Stimulated activated naive B cell treated with anti-CD40 and anti-IgM and Interleukin-4, amounts not matched to agents 10 μg/mL and 1 μg/mL and 100 μg/mL, for 72 hours (primary cell): ENCODE measurements around the gene ASTN2.

Experiments
- ATAC-seq, 2 donors: fragments of 150-1000 bp; cut with Tn5 transposase; replicated peaks; 2 replicates each; pipeline ENCODE4 v1.10.0; 2021; ENCODE audit warnings: moderate library complexity in 1 of 2
- DNase-seq: peaks from one replicate; pipeline ENCODE4 v3.0.0; 2021
- H3K27ac Mint-ChIP-seq: one replicate; pipeline ENCODE4 v1.8.0; 2022; ENCODE audit warnings: mild to moderate bottlenecking, mixed read lengths
- H3K27me3 Mint-ChIP-seq, 2 donors: one replicate each; pipeline ENCODE4 v1.8.0; 2022; ENCODE audit warnings: mixed read lengths in 2 of 2
- H3K36me3 Mint-ChIP-seq, 2 donors: one replicate each; pipeline ENCODE4 v1.8.0; 2022; ENCODE audit warnings: mixed read lengths in 2 of 2, mild to moderate bottlenecking in 1 of 2
- H3K4me1 Mint-ChIP-seq, 2 donors: one replicate each; pipeline ENCODE4 v1.8.0; 2022; ENCODE audit warnings: mixed read lengths in 2 of 2, mild to moderate bottlenecking in 1 of 2
- H3K4me3 Mint-ChIP-seq, 2 donors: one replicate each; pipeline ENCODE4 v1.8.0; 2022; ENCODE audit warnings: mild to moderate bottlenecking in 2 of 2, mixed read lengths in 2 of 2, moderate library complexity in 1 of 2
- H3K9me3 Mint-ChIP-seq, 2 donors: one replicate each; pipeline ENCODE4 v1.8.0; 2022; ENCODE audit warnings: mixed read lengths in 2 of 2, mild to moderate bottlenecking in 1 of 2

The ASTN2 gene

GRCh38 chr9:117063721-117064471 lies 351.0 kb downstream of the ASTN2 start:
- Mint-ChIP-seq H3K36me3 (peaks cover 0 to 1% of the 10 kb centered on the region in 2 donors), H3K4me1 (no peaks in the 10 kb centered on the region), H3K9me3 (peaks cover 6 to 8% of the 10 kb centered on the region in 2 donors), H3K27me3 (no peaks in the 10 kb centered on the region), H3K27ac (no peak overlapping the region), H3K4me3 (no peak overlapping the region)
- no peak for DNase-seq
- no peak for ATAC-seq

DNA sequence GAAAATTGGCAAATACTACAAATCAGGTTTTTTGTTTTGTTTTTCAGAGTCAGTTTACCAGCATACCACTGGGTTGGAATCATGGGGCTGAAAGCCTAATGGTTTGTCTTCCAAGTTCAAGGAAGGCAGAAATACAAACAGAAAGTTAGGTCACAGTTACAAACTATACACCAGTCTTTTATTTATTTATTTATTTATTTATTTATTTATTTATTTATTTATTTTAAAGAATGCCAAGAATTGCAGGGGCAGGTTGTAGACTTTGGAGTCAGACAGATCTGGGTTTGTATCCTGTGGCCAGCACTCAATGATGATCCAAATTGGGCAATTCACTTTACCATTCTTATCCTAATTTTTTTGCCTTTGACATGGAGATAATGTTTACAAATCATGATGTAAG lies 353.9 kb downstream of the ASTN2 start:
- H3K36me3 Mint-ChIP-seq, result peaks cover 0 to 1% of the 10 kb centered on the region in 2 donors
- H3K27ac Mint-ChIP-seq, result no peak overlapping the region
- H3K27me3 Mint-ChIP-seq, result no peaks in the 10 kb centered on the region
- no peak for ATAC-seq
- H3K4me3 Mint-ChIP-seq, result no peak overlapping the region
- no peak for DNase-seq
- no peaks in the 10 kb centered on the region for H3K4me1 Mint-ChIP-seq
- H3K9me3 Mint-ChIP-seq, result peaks cover 6 to 12% of the 10 kb centered on the region in 2 donors

DNA sequence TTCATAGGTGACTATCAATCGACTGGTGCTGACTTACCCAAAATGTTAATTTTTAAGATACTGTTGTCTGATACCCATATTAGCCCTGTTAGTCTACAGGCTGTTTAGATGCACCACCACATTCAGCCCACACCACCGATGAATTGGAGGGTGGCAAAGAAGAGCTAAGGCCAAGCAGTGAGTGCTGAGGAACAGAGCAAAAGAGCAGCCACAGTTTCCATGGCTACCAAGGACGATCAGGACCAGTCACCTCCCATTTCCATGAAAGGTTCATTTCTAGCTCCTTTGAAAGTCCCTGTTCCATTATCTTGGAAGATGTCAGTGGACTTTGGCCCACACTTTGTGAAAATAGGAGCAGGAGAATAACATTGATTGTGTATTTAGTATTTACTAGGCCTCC lies 364.9 kb downstream of the ASTN2 start:
- H3K36me3 Mint-ChIP-seq, result no peaks in the 10 kb centered on the region
- DNase-seq, result no peak
- no peak overlapping the region for H3K4me3 Mint-ChIP-seq
- no peaks in the 10 kb centered on the region for H3K9me3 Mint-ChIP-seq
- no peak overlapping the region for H3K27ac Mint-ChIP-seq
- H3K27me3 Mint-ChIP-seq, result no peaks in the 10 kb centered on the region
- no peaks in the 10 kb centered on the region for H3K4me1 Mint-ChIP-seq
- ATAC-seq, result no peak

DNA sequence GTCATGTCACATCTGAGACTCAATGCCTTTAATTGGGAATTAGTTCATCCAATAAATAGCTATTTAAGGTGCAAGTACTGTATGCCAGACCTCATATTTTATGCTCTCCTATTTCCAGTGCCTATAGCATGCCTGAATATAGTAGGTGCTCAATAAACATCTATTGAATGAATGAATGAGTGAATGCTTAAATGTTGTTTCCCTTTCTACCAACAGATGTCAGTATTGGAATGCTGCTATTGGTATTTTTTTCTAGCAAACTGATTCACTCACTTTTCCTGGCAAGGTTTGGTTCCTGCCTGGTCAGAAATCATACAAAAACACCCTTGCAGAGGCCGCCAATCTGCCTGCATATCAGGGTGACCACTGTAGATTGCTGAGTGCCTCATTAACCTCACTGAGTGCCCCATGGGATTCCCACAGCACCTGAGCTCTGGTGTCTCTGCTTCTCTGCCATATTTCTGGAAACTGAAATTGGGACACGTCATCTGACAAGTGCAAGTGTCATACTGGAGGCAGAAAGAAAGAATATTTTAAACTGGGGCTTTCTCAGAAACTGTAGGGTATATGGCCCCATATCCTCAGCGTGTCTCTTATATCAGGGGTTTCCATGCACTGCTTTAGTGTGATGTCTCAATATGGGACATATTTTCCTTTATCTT lies 368.1 kb downstream of the ASTN2 start:
- no peaks in the 10 kb centered on the region for H3K36me3 Mint-ChIP-seq
- H3K4me3 Mint-ChIP-seq, result no peak overlapping the region
- no peaks in the 10 kb centered on the region for H3K9me3 Mint-ChIP-seq
- no peak overlapping the region for H3K27ac Mint-ChIP-seq
- no peaks in the 10 kb centered on the region for H3K4me1 Mint-ChIP-seq
- H3K27me3 Mint-ChIP-seq, result no peaks in the 10 kb centered on the region
- DNase-seq (no peak), ATAC-seq (no peak)

DNA sequence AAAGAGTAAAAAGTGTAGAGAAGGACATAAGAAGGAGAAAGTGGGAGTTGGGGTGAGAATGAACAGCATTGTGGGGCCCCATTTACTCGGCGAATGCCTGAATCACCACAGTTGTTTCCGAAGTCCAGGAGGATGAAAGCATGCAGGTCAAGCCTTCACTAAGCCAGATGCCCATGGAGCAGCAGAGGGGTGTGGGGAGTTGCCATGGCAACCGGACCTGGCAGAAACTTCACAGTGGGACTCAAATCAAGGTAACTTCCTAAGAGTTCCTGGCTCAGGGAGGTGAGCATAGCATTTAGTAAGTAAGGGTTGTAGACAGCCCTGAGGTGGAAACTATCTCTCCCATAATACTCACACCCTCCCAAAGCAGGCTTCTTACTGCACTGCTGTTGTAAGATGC lies 370.6 kb downstream of the ASTN2 start:
- Mint-ChIP-seq H3K27me3 (no peaks in the 10 kb centered on the region), H3K4me1 (no peaks in the 10 kb centered on the region)

DNA sequence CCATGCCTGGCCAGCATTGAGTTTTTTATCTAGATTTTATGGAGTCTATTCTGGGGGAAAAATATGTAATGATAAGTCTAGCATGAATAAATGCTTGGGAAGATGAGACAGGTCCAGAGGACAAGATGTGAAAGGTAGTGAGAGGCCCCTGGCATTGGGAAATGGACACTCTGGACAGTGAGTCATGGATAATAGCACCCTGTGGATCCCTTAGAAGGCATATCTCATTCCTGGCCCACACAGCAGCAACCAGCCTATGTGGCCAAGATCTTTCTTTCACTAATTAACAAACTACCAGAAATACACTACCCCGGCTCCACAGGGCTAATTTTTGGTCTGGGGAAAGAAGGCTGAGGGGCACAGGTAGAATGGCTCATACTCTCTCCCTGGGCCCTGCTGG lies 371.7 kb downstream of the ASTN2 start:
- Mint-ChIP-seq H3K9me3 (no peaks in the 10 kb centered on the region), H3K27me3 (no peaks in the 10 kb centered on the region), H3K4me3 (no peak overlapping the region), H3K27ac (no peak overlapping the region), H3K4me1 (no peaks in the 10 kb centered on the region), H3K36me3 (no peaks in the 10 kb centered on the region)
- ATAC-seq (no peak), DNase-seq (no peak)

More for the DNA sequence above, 370.6 kb downstream of the ASTN2 start:
- DNase-seq (no peak), ATAC-seq (no peak)
- H3K27ac Mint-ChIP-seq, result no peak overlapping the region
- H3K36me3 Mint-ChIP-seq, result no peaks in the 10 kb centered on the region
- no peak overlapping the region for H3K4me3 Mint-ChIP-seq
- H3K9me3 Mint-ChIP-seq, result no peaks in the 10 kb centered on the region

- Mint-ChIP-seq H3K9me3 (peaks cover 0 to 3% of the 10 kb centered on the region in 2 donors), H3K27me3 (no peaks in the 10 kb centered on the region), H3K4me1 (no peaks in the 10 kb centered on the region), H3K4me3 (no peak overlapping the region), H3K27ac (no peak overlapping the region), H3K36me3 (no peaks in the 10 kb centered on the region)
- DNase-seq (no peak), ATAC-seq (no peak)
These were observed 379.3 kb downstream of the ASTN2 start for GRCh38 chr9:117035546-117035945.

GRCh38 chr9:117034866-117035265 lies 380.0 kb downstream of the ASTN2 start:
- no peaks in the 10 kb centered on the region for H3K4me1 Mint-ChIP-seq
- no peaks in the 10 kb centered on the region for H3K36me3 Mint-ChIP-seq
- H3K27ac Mint-ChIP-seq, result no peak overlapping the region
- no peak overlapping the region for H3K4me3 Mint-ChIP-seq
- no peak for ATAC-seq
- no peak for DNase-seq
- H3K9me3 Mint-ChIP-seq, result peaks cover 0 to 3% of the 10 kb centered on the region in 2 donors
- H3K27me3 Mint-ChIP-seq, result no peaks in the 10 kb centered on the region

DNA sequence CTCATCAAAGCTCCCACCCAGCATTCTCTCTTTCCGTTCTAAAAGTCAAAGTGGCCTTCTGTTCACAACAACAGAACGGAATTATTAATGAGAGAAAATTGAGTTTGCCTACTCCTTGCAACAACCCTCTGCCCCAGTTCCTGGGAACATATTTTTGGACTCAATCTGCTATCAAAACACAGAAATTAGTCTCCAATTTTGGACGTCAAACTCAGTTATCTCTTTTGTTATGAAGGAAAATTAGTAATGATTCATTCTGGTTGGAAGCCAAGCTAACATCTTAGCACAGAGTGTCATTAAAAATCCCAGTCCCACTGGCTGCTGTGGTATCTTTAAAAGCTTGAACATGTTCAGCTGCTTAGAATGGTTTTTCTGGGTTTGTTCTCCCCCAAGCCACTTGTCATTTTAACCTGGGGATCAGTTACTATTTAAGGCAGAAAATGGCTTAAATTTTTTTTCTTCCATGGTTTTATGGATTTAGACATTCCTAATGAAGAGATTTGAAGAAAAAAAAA lies 384.5 kb downstream of the ASTN2 start:
- Mint-ChIP-seq H3K36me3 (no peaks in the 10 kb centered on the region), H3K4me3 (no peak overlapping the region), H3K27ac (no peak overlapping the region), H3K27me3 (no peaks in the 10 kb centered on the region), H3K4me1 (no peaks in the 10 kb centered on the region), H3K9me3 (peaks cover 0 to 7% of the 10 kb centered on the region in 2 donors)
- DNase-seq, result no peak
- ATAC-seq, result no peak

DNA sequence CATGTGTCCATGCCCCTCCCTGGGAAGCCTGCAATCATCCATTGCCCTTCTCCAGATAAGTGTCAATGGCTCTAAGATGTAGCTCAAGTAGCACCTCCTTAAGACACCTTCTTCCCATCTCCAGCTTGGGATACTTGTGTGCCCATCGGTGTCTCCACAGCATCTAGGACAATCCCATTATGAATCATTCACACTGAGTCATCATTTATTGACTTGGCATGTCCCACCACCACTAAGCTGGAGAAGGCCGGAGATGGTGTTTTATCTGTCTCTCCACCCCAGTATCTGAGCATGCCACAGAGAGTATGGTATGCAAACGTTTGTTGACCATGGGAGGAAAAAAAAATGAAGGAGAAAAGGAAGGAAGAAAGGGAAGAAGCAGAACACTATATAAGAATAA lies 385.5 kb downstream of the ASTN2 start:
- no peaks in the 10 kb centered on the region for H3K27me3 Mint-ChIP-seq
- H3K27ac Mint-ChIP-seq, result no peak overlapping the region
- peaks cover 0 to 5% of the 10 kb centered on the region in 2 donors for H3K9me3 Mint-ChIP-seq
- DNase-seq, result no peak
- H3K36me3 Mint-ChIP-seq, result no peaks in the 10 kb centered on the region
- ATAC-seq, result no peak
- H3K4me3 Mint-ChIP-seq, result no peak overlapping the region
- H3K4me1 Mint-ChIP-seq, result no peaks in the 10 kb centered on the region

DNA sequence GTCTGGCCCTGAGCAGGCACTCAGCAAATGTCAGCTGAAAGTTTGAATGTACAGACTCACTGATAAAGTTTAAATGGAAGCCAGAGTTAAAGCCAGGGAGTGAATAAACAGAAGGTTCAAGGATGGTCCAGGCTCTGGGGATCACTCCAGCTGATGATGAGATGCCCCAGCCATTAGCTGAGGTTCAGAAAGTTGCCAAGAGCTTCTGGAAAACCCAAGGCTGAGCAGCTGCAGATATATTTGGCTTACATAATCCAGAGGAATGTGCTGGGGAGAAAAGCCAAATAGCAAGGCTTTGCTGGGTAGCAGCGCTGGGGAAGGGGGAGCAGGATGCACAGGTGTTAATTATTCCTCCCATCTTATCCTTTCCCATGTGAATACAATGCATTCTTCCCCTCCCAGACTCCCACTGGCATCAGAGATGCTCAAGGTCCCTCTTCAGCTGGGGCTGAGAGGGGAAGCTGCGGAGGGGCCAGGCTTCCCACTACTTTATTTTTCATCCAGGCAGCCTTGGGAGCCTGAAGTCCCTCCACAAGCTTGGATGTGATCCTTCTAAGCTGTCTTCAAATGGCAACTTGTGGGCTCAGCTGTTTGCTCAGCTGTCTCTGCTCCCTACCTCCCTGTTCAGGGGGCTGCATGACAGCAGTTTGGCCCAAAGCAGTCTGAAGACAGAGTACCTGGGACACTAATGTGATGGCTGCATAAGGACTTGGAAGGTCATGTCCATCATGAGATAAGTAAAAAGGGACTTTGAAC lies 386.6 kb downstream of the ASTN2 start:
- peaks cover 0 to 8% of the 10 kb centered on the region in 2 donors for H3K9me3 Mint-ChIP-seq
- no peak for ATAC-seq
- no peaks in the 10 kb centered on the region for H3K27me3 Mint-ChIP-seq
- H3K4me3 Mint-ChIP-seq, result no peak overlapping the region
- H3K36me3 Mint-ChIP-seq, result no peaks in the 10 kb centered on the region
- no peak overlapping the region for H3K27ac Mint-ChIP-seq
- DNase-seq, result no peak
- no peaks in the 10 kb centered on the region for H3K4me1 Mint-ChIP-seq

- Mint-ChIP-seq H3K9me3 (peaks cover 3 to 6% of the 10 kb centered on the region in 2 donors), H3K36me3 (no peaks in the 10 kb centered on the region), H3K4me1 (no peaks in the 10 kb centered on the region), H3K4me3 (no peak overlapping the region), H3K27me3 (peaks cover 0 to 7% of the 10 kb centered on the region in 2 donors), H3K27ac (no peak overlapping the region)
- ATAC-seq (no peak), DNase-seq (no peak)
These were observed 393.0 kb downstream of the ASTN2 start for GRCh38 chr9:117021906-117022305.

- no peak for DNase-seq
- Mint-ChIP-seq H3K27ac (no peak overlapping the region), H3K9me3 (peaks cover 3 to 8% of the 10 kb centered on the region in 2 donors), H3K36me3 (no peaks in the 10 kb centered on the region), H3K27me3 (peaks cover 0 to 7% of the 10 kb centered on the region in 2 donors), H3K4me3 (no peak overlapping the region), H3K4me1 (no peaks in the 10 kb centered on the region)
- no peak for ATAC-seq
These were observed 395.8 kb downstream of the ASTN2 start for GRCh38 chr9:117018966-117019617.

GRCh38 chr9:117017414-117017985 lies 397.4 kb downstream of the ASTN2 start:
- H3K27ac Mint-ChIP-seq, result no peak overlapping the region

More at GRCh38 chr9:117017414-117017985, 397.4 kb downstream of the ASTN2 start:
- no peak overlapping the region for H3K4me3 Mint-ChIP-seq
- no peak for DNase-seq
- peaks cover 0 to 7% of the 10 kb centered on the region in 2 donors for H3K27me3 Mint-ChIP-seq
- peaks cover 0 to 6% of the 10 kb centered on the region in 2 donors for H3K9me3 Mint-ChIP-seq
- no peaks in the 10 kb centered on the region for H3K36me3 Mint-ChIP-seq
- ATAC-seq, result no peak
- no peaks in the 10 kb centered on the region for H3K4me1 Mint-ChIP-seq
